ENCODE results near the gene PDHB.

GRCh38 chr3:58427661-58428361, 5.8 kb downstream of the PDHB start:
- TF ChIP-seq CTCF (IDR thresholded peaks at IDR 0.05; ENCODE audit: low read depth, low read length) (no peak), EZH2phosphoT487 (IDR thresholded peaks at IDR 0.05; ENCODE audit: low read depth) (no peak)

Measured in OCI-LY3 (cell line).